H1 (cell line): ENCODE results near the gene MYBPC2. TPM values are rescaled to one million over a fixed set of nuclear protein-coding genes. Genes with fewer than 3 reads are reported as not detected.

Experiments used
- CTBP2 ChIP-seq: IDR thresholded peaks from 2 replicates; pipeline ENCODE4 v1.7.0; 2011; ENCODE audit warnings: borderline replicate concordance, mild to moderate bottlenecking, moderate library complexity, mixed read lengths, low read length; ENCODE audit not compliant: insufficient read depth, insufficient read length
- SIN3A ChIP-seq, 2 experiments: IDR thresholded peaks in 1 of 2; conservative IDR thresholded peaks in 1 of 2; 2 replicates each; pipeline ENCODE4 v1.6.1; 2011 to 2012; ENCODE audit warnings: low read length in 2 of 2, improper control_type of control experiment in 1 of 2, low read depth in 1 of 2, mild to moderate bottlenecking in 1 of 2
- SP4 ChIP-seq: IDR thresholded peaks from 2 replicates; pipeline ENCODE4 v1.6.1; 2012; ENCODE audit warnings: low read length, inconsistent platforms
- polyA plus RNA-seq, 7 experiments: library from polyadenylated mRNA; depleted of rRNA in 3 of 7; stranded (reverse) in 5 of 7; unstranded in 2 of 7; fragments of >200 nt in 5 of 7; fragments of 200-250 nt in 2 of 7; gene quantifications; 1 replicate in 5 of 7; 2 replicates in 1 of 7; 4 replicates in 1 of 7; pipeline versions ENCODE4 v1.2.1 to v1.2.3, GENCODE V29; 2011 to 2013; ENCODE audit warnings: missing spikeins in 2 of 7, mixed read lengths in 2 of 7
- total RNA-seq: library from RNA; stranded (reverse); fragmentation: NEBNext Ultra II Directional; extraction: Animal tissue kit (Norgen Biotek cat#: 25700); gene quantifications from 2 replicates; pipeline ENCODE4 v1.2.1, GENCODE V29; 2021

The MYBPC2 gene
- total and polyA plus RNA-seq, 2 of the 8 experiments (the other 6 are each of a cell fraction or from before 2014, with no cell fraction given), result 1.8 to 3.1 TPM

DNA sequence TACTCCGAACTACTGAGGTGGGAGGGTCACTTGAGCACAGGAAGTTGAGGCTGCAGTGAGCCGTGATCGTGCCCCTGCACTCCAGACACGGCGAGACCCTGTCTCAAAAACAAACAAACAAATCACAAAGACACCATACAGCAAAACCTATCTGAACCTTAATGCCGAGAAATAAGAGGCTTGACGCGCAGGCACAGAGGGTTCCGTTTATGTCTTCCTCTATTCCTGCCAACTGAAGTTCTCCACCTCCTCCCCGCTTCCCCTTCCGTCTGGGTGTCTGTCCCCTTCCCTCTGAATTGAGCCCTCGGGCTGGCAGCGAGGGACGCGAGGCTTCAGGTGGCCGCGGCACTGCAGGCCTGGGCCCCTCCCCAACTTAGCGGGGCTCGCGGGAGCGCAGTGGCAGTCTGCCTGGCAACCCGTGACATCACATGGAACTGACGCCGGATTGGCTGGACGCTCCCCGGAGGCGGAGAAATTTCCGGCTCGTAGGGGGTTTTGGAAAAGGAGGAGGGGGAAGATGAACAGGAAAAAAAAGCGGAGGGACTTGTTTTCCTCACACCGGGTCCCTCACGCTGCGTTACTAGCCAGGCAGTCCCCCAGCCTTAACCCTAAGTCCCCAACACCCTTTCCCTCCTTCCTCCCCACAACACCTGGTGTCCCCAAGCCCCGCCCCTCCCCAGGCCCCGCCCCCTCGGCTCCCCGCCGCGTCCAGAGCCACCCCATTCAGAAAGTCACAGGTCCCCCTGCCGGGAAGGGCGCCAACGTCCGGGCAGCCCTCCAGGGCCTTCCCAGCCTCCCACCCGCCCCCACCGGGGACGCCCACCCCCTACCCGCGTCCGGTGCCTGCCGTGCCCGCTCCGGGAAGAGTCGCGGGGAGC, 1.1 kb upstream of the MYBPC2 start (continued):
- TF ChIP-seq SP4, result peak; percentile 21; the same call in 1 of the 2 replicates
- TF ChIP-seq SIN3A (conservative IDR thresholded peaks at IDR 0.05 in 1 of 2, IDR thresholded peaks at IDR 0.05 in 1 of 2; ENCODE audit: low read depth in 1 of 2, low read length in 2 of 2), result no peak
- no peak for TF ChIP-seq CTBP2
